DOHH2 (cell line): ENCODE measurements around the gene TMEM109.

ENCODE experiments used
- CTCF ChIP-seq: fragments of 200-600 bp; sonication (generic); IDR thresholded peaks from one replicate; pipeline ENCODE4 v1.5.1; 2014; ENCODE audit warnings: antibody characterized with exemption, mild to moderate bottlenecking, low read depth, low read length; ENCODE audit not compliant: poor library complexity, severe bottlenecking
- EZH2phosphoT487 ChIP-seq: fragments of 200-600 bp; sonication (generic); IDR thresholded peaks from 2 replicates; pipeline ENCODE4 v1.6.1; 2017; ENCODE audit warnings: borderline replicate concordance, mild to moderate bottlenecking, antibody characterized with exemption, low read length, moderate library complexity, mixed read lengths

GRCh38 chr11:60908803-60909202, 5.2 kb upstream of the TMEM109 start:
- TF ChIP-seq CTCF = no peak
- no peak for TF ChIP-seq EZH2phosphoT487
